ENCODE data around the gene SF3B2. TPM values are rescaled to one million over a fixed set of nuclear protein-coding genes. Genes with fewer than 3 reads are reported as not detected.

Gene SF3B2
- total RNA-seq, 1 experiment from 2014 or later, result 237 TPM

- Mint-ChIP-seq H3K4me1 (peaks cover 11 to 14% of the 10 kb centered on the region in 2 experiments), H3K9me3 (peaks cover 5 to 10% of the 10 kb centered on the region in 2 experiments), H3K4me3 (no peak overlapping the region), H3K27me3 (ENCODE audit: low read depth) (no peaks in the 10 kb centered on the region), H3K27ac (no peak overlapping the region), H3K36me3 (ENCODE audit: insufficient read depth in 1 of 3, low read depth in 3 of 3) (peaks cover 18 to 32% (median 21%) of the 10 kb centered on the region in 3 experiments)
- no peak overlapping the region for H3K27ac ChIP-seq (ENCODE audit: insufficient read length, low read depth, low read length)
- H3K56ac ChIP-seq (ENCODE audit: insufficient read length, low read depth, low read length), result no peak overlapping the region
- WGBS (ENCODE audit: extremely low coverage, insufficient read length, low lambda C conversion rate), result no CpG with 5 or more reads among the region's 81 CpGs
- H3K9me3 ChIP-seq (ENCODE audit: control insufficient read depth, low read depth, low read length), result peaks cover 2% of the 10 kb centered on the region
- H3K79me2 ChIP-seq (ENCODE audit: insufficient read depth, low read length), result no peaks in the 10 kb centered on the region
- no peak overlapping the region for H2BK15ac ChIP-seq (ENCODE audit: low read depth, low read length)
- TF ChIP-seq CTCF (conservative IDR thresholded peaks at IDR 0.05), result no peak
- H3K9ac ChIP-seq (ENCODE audit: extremely low read depth, insufficient read length, low read length), result no peak overlapping the region
- H3K18ac ChIP-seq (ENCODE audit: insufficient read length, low read depth, low read length), result no peak overlapping the region
- H2BK12ac ChIP-seq (ENCODE audit: insufficient read length, low read depth, low read length), result no peak overlapping the region
- H3K4me1 ChIP-seq (ENCODE audit: insufficient read depth, low read length), result no peaks in the 10 kb centered on the region
- no peak overlapping the region for H3K23ac ChIP-seq (ENCODE audit: insufficient read length, low read depth, low read length)
- H3K27me3 ChIP-seq (ENCODE audit: insufficient read depth, low read length), result no peaks in the 10 kb centered on the region
- no peaks in the 10 kb centered on the region for H3K23me2 ChIP-seq (ENCODE audit: insufficient read length, low read depth, low read length, poor library complexity, severe bottlenecking)
- H3K4ac ChIP-seq (ENCODE audit: low read depth, low read length), result no peak overlapping the region
- no peak overlapping the region for H2AFZ ChIP-seq (ENCODE audit: low read length)
- no peak overlapping the region for H4K91ac ChIP-seq (ENCODE audit: insufficient read length, low read depth, low read length)
- DNase-seq, result no peak
- H2BK20ac ChIP-seq (ENCODE audit: low read depth, low read length, poor library complexity, severe bottlenecking), result no peak overlapping the region
- no peak overlapping the region for H2AK5ac ChIP-seq (ENCODE audit: insufficient read length, low read length)
- H4K20me1 ChIP-seq (ENCODE audit: control insufficient read depth, insufficient read depth, insufficient read length), result peaks cover under 1% of the 10 kb centered on the region
- no peak overlapping the region for H3K14ac ChIP-seq (ENCODE audit: insufficient read depth, low read length)
- H2BK120ac ChIP-seq (ENCODE audit: low read depth, low read length, poor library complexity, severe bottlenecking), result no peak overlapping the region
- no peak overlapping the region for H3T11ph ChIP-seq (ENCODE audit: low read length)
- no peak overlapping the region for H4K5ac ChIP-seq (ENCODE audit: insufficient read length, low read depth, low read length)
- no peak overlapping the region for H3K4me2 ChIP-seq (ENCODE audit: insufficient read depth, insufficient read length, low read length)
- H2BK5ac ChIP-seq (ENCODE audit: insufficient read length, low read length), result no peak overlapping the region
- no peak overlapping the region for H4K8ac ChIP-seq (replicated peaks; ENCODE audit: insufficient read length, low read depth, low read length)
- no peaks in the 10 kb centered on the region for H3K79me1 ChIP-seq (ENCODE audit: insufficient read depth, low read depth, low read length, poor library complexity, severe bottlenecking)
Observed at GRCh38 chr11:66042227-66042995, 9.8 kb upstream of the SF3B2 start.
